ELF-1 (cell line): ENCODE data around the gene CHMP5.
"Not testable (repeated sequence)": the region's sequence is repeated elsewhere in the genome, so short reads cannot be mapped to it uniquely, and the experiment has no call there.

ENCODE experiments used
- DNase-seq: peaks from one replicate; pipeline ENCODE4 v3.0.0-alpha.2; 2016; ENCODE audit warnings: low read depth, low spot score

Gene CHMP5

GRCh38 chr9:33311953-33312352 lies 47.1 kb downstream of the CHMP5 start:
- DNase-seq: no peak

GRCh38 chr9:33315371-33315770 lies 50.5 kb downstream of the CHMP5 start:
- no peak for DNase-seq

GRCh38 chr9:33317136-33317535 lies 52.3 kb downstream of the CHMP5 start:
- DNase-seq: not testable (repeated sequence)

- no peak for DNase-seq
These were observed 53.4 kb downstream of the CHMP5 start for GRCh38 chr9:33318225-33318624.

GRCh38 chr9:33318781-33319180 lies 53.9 kb downstream of the CHMP5 start:
- no peak for DNase-seq

GRCh38 chr9:33320230-33320567 lies 55.4 kb downstream of the CHMP5 start:
- no peak for DNase-seq

GRCh38 chr9:33320568-33321261 lies 55.9 kb downstream of the CHMP5 start:
- no peak for DNase-seq

GRCh38 chr9:33329117-33329563 lies 64.3 kb downstream of the CHMP5 start:
- peak; percentile 4 for DNase-seq

GRCh38 chr9:33329979-33330378 lies 65.1 kb downstream of the CHMP5 start:
- DNase-seq: no peak

- DNase-seq: no peak
These were observed 66.6 kb downstream of the CHMP5 start for GRCh38 chr9:33331377-33331891.
